Mesendoderm (in vitro differentiated cells): ENCODE measurements around the gene ZNF44.
"Not testable (repeated sequence)": the region's sequence is repeated elsewhere in the genome, so short reads cannot be mapped to it uniquely, and the experiment has no call there.

Source experiments
- DNase-seq: peaks from one replicate; pipeline ENCODE4 v3.0.0; 2013
- H2AK5ac ChIP-seq: 2 replicates; pipeline ENCODE4 v1.6.1; 2013; ENCODE audit warnings: low read length, inconsistent platforms
- H2BK120ac ChIP-seq: 2 replicates; pipeline ENCODE4 v1.6.1; 2013; ENCODE audit warnings: low read depth, mild to moderate bottlenecking, low read length, moderate library complexity, mixed read lengths
- H2BK15ac ChIP-seq: replicated peaks from 2 replicates; pipeline ENCODE4 v1.6.1; 2013; ENCODE audit warnings: low read depth, mild to moderate bottlenecking, moderate library complexity
- H2BK5ac ChIP-seq: 2 replicates; pipeline ENCODE4 v1.6.1; 2013; ENCODE audit warnings: low read length, inconsistent platforms
- H3K18ac ChIP-seq: 2 replicates; pipeline ENCODE4 v1.6.1; 2013; ENCODE audit warnings: mild to moderate bottlenecking, low read length, mixed read lengths
- H3K23ac ChIP-seq: one replicate; pipeline ENCODE4 v1.6.1; 2013; ENCODE audit warnings: low read length
- H3K27ac ChIP-seq: 2 replicates; pipeline ENCODE4 v1.5.1; 2013; ENCODE audit warnings: low read depth, mild to moderate bottlenecking, inconsistent platforms, low read length, moderate library complexity
- H3K27me3 ChIP-seq: 2 replicates; pipeline ENCODE4 v1.6.1; 2013; ENCODE audit warnings: low read length, control low read depth, mild to moderate bottlenecking, inconsistent platforms; ENCODE audit not compliant: insufficient read depth, poor library complexity
- H3K36me3 ChIP-seq: 2 replicates; pipeline ENCODE4 v1.6.1; 2013; ENCODE audit warnings: low read length, inconsistent platforms; ENCODE audit not compliant: control insufficient read depth, insufficient read depth
- H3K4ac ChIP-seq: one replicate; pipeline ENCODE4 v1.6.1; 2013; ENCODE audit warnings: low read depth, mild to moderate bottlenecking, low read length, moderate library complexity
- H3K4me1 ChIP-seq: 2 replicates; pipeline ENCODE4 v1.6.1; 2013; ENCODE audit warnings: low read depth, low read length, inconsistent platforms; ENCODE audit not compliant: control insufficient read depth
- H3K4me2 ChIP-seq: 2 replicates; pipeline ENCODE4 v1.6.1; 2013; ENCODE audit warnings: low read length
- H3K4me3 ChIP-seq: 2 replicates; pipeline ENCODE4 v1.5.1; 2013; ENCODE audit warnings: mild to moderate bottlenecking, low read length
- H3K56ac ChIP-seq: one replicate; pipeline ENCODE4 v1.6.1; 2013; ENCODE audit warnings: low read length
- H3K79me1 ChIP-seq: 2 replicates; pipeline ENCODE4 v1.6.1; 2013; ENCODE audit warnings: low read length, inconsistent platforms
- H3K79me2 ChIP-seq: 2 replicates; pipeline ENCODE4 v1.6.1; 2013; ENCODE audit warnings: mild to moderate bottlenecking, low read length; ENCODE audit not compliant: control insufficient read depth, insufficient read depth
- H3K9ac ChIP-seq: 2 replicates; pipeline ENCODE4 v1.6.1; 2013; ENCODE audit warnings: low read length, inconsistent platforms
- H4K5ac ChIP-seq: one replicate; pipeline ENCODE4 v1.6.1; 2013; ENCODE audit warnings: low read length
- H4K8ac ChIP-seq: one replicate; pipeline ENCODE4 v1.6.1; 2013; ENCODE audit warnings: low read depth, mild to moderate bottlenecking, control low read depth, low read length, moderate library complexity
- WGBS: extraction: QIAGEN DNeasy Blood & Tissue Kit; methylation state at CpG from one replicate; pipeline ENCODE4 v1.1.7; 2013; ENCODE audit warnings: low lambda C conversion rate, missing lambda C conversion rate; ENCODE audit not compliant: insufficient coverage; ENCODE audit errors: extremely low coverage; 5-methylcytosine and 5-hydroxymethylcytosine counted together

ZNF44 gene

DNA sequence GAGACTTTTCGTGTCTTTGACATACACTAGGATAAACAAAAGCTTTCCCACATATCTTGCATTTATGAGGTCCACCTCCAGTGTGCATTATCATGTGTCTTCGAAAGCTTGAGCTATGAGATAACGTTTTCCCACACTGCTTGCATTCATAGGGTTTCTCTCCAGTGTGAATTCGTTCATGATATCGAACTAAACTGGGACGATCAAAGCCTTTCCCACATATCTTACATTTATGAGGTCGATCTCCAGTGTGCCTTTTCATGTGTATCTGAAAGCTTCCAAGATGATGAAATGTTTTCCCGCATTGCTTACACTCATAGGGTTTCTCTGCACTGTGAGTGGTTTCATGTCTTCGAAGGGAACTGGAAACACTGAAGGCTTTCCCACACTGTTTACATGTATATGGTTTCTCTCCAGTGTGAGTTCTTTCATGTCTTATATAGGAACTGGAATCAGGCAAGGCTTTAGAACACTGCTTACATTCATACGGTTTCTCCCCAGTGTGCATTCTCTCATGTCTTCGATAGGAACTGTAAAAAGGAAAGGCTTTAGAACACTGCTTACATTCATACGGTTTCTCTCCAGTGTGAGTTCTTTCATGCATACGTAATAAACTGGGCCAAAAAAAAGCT, 24.2 kb upstream of the ZNF44 start:
- Histone ChIP-seq H3K4me3 (peak overlapping the region; percentile 18), H3K18ac (no peak overlapping the region), H4K8ac (no peak overlapping the region), H3K36me3 (no peaks in the 10 kb centered on the region), H2AK5ac (no peak overlapping the region), H3K27ac (no peak overlapping the region), H2BK120ac (no peak overlapping the region), H2BK15ac (no peak overlapping the region), H3K4ac (no peak overlapping the region), H3K23ac (no peak overlapping the region), H3K9ac (no peak overlapping the region), H3K56ac (no peak overlapping the region), H2BK5ac (no peak overlapping the region), H3K79me1 (no peaks in the 10 kb centered on the region), H3K79me2 (no peaks in the 10 kb centered on the region), H3K27me3 (no peaks in the 10 kb centered on the region), H3K4me2 (no peak overlapping the region), H3K4me1 (no peaks in the 10 kb centered on the region), H4K5ac (no peak overlapping the region)
- no CpG with 5 or more reads among the region's 13 CpGs for WGBS
- DNase-seq = no peak

DNA sequence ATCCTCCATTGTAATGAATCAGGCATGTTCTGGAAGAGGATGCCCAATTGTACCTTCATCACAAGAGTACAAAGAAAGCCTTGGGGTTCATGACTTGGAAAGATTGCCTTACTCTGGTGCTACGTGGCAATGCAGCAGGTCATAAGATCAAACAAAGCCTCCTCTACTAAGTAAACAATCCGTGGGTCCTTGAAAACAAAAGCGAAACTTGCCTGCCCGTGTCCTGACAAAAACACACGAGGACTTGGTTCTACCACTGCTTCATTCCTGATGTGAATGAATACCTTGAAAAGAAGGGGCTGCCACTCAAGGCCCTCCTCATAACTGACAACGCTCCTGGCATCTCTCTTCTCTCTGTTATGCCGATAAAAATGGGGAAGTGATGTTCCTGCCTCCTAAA, 19.9 kb upstream of the ZNF44 start:
- H2AK5ac ChIP-seq = no peak overlapping the region
- H3K23ac ChIP-seq = no peak overlapping the region
- no peaks in the 10 kb centered on the region for H3K4me1 ChIP-seq
- no peak for DNase-seq
- H3K79me1 ChIP-seq = no peaks in the 10 kb centered on the region
- H3K4me2 ChIP-seq = no peak overlapping the region
- no peak overlapping the region for H2BK15ac ChIP-seq
- no peak overlapping the region for H4K5ac ChIP-seq
- no peak overlapping the region for H2BK5ac ChIP-seq
- H3K27me3 ChIP-seq = no peaks in the 10 kb centered on the region
- H4K8ac ChIP-seq = no peak overlapping the region
- no peaks in the 10 kb centered on the region for H3K36me3 ChIP-seq
- WGBS = no CpG with 5 or more reads among the region's 7 CpGs
- no peak overlapping the region for H3K56ac ChIP-seq
- H3K18ac ChIP-seq = no peak overlapping the region
- H3K4me3 ChIP-seq = no peak overlapping the region
- H3K79me2 ChIP-seq = no peaks in the 10 kb centered on the region
- no peak overlapping the region for H3K27ac ChIP-seq
- H3K9ac ChIP-seq = no peak overlapping the region
- no peak overlapping the region for H2BK120ac ChIP-seq
- H3K4ac ChIP-seq = no peak overlapping the region

DNA sequence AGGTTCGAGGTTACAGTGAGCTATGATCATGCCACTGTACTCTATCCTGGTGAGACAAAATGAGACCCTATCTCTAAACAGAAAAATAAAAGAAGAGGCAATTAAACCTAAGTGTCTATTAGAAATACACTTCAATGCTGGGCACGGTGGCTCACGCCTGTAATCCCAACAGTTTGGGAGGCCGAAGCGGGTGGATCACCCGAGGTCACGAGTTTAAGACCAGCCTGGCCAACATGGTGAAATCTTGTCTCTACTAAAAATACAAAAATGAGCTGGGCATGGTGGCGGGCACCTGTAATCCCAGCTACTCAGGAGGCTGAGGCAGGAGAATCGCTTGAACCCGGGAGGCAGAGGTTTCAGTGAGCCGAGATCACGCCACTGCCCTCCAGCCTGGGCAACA, 14.2 kb upstream of the ZNF44 start:
- H3K4ac ChIP-seq, H3K23ac ChIP-seq, H3K27ac ChIP-seq, H3K4me3 ChIP-seq, H3K18ac ChIP-seq, H2BK120ac ChIP-seq, H3K56ac ChIP-seq, H2AK5ac ChIP-seq, H3K79me1 ChIP-seq, H3K36me3 ChIP-seq, H4K8ac ChIP-seq, H2BK5ac ChIP-seq, H3K4me1 ChIP-seq, H3K9ac ChIP-seq, DNase-seq, H3K27me3 ChIP-seq, H2BK15ac ChIP-seq, H4K5ac ChIP-seq, H3K79me2 ChIP-seq, H3K4me2 ChIP-seq: not testable (repeated sequence)
- no CpG with 5 or more reads among the region's 12 CpGs for WGBS

DNA sequence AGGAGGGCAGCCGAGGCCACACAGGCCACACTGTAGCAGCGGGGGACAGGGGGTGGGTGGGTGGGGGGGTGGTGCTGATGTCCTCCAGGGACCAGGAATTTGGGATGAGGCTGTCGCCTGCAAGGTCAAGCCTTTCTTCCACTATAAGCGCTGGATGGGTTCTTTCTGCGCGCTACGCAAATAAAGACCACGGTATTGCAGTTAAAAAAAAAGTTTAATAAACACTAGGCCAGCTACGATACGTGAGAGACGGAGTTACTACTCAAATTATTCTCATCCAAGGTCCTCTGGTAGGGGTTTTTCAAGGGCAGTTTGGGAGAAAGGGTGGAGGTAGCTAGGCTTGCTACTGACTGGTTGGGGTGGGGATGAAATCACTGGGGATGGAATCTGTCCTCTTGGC, 508 bp upstream of the ZNF44 start:
- Histone ChIP-seq H3K4me3 (peak overlapping the region; percentile 43), H2BK120ac (no peak overlapping the region), H3K4me1 (peaks cover 2% of the 10 kb centered on the region), H3K56ac (peak overlapping the region; percentile 90), H2AK5ac (no peak overlapping the region), H4K8ac (peak overlapping the region; percentile 100), H3K27me3 (no peaks in the 10 kb centered on the region), H3K9ac (peak overlapping the region; percentile 75), H3K36me3 (no peaks in the 10 kb centered on the region), H3K23ac (no peak overlapping the region), H3K79me1 (peaks cover 4% of the 10 kb centered on the region), H3K4ac (no peak overlapping the region), H3K79me2 (peaks cover 3% of the 10 kb centered on the region), H2BK5ac (no peak overlapping the region), H3K18ac (peak overlapping the region; percentile 85), H4K5ac (no peak overlapping the region), H3K4me2 (peak overlapping the region; percentile 77), H2BK15ac (no peak overlapping the region), H3K27ac (peak overlapping the region; percentile 41)
- DNase-seq = no peak
- no CpG with 5 or more reads among the region's 11 CpGs for WGBS

GRCh38 chr19:12293777-12294248, 870 bp downstream of the ZNF44 start:
- peak overlapping the region; percentile 58 for H3K4me2 ChIP-seq
- peaks cover 4% of the 10 kb centered on the region for H3K79me1 ChIP-seq
- WGBS = no CpG with 5 or more reads among the region's 18 CpGs
- no peak overlapping the region for H3K23ac ChIP-seq
- no peak overlapping the region for H2AK5ac ChIP-seq
- H3K27me3 ChIP-seq = no peaks in the 10 kb centered on the region
- peak overlapping the region; percentile 50 for H3K4ac ChIP-seq
- H2BK120ac ChIP-seq = no peak overlapping the region
- peak; percentile 94 for DNase-seq
- no peak overlapping the region for H2BK15ac ChIP-seq
- H3K9ac ChIP-seq = peak overlapping the region; percentile 59
- peaks cover 3% of the 10 kb centered on the region for H3K79me2 ChIP-seq
- H3K56ac ChIP-seq = peak overlapping the region; percentile 91
- no peaks in the 10 kb centered on the region for H3K36me3 ChIP-seq
- no peak overlapping the region for H4K8ac ChIP-seq
- peak overlapping the region; percentile 88 for H3K18ac ChIP-seq
- no peak overlapping the region for H2BK5ac ChIP-seq
- peak overlapping the region; percentile 89 for H3K4me3 ChIP-seq
- H3K4me1 ChIP-seq = peaks cover 2% of the 10 kb centered on the region
- peak overlapping the region; percentile 31 for H3K27ac ChIP-seq
- no peak overlapping the region for H4K5ac ChIP-seq

- no peak overlapping the region for H3K4me3 ChIP-seq
- no peak overlapping the region for H3K23ac ChIP-seq
- H2BK5ac ChIP-seq = no peak overlapping the region
- H3K27me3 ChIP-seq = no peaks in the 10 kb centered on the region
- H3K79me1 ChIP-seq = peaks cover 4% of the 10 kb centered on the region
- no CpG with 5 or more reads among the region's 7 CpGs for WGBS
- no peak overlapping the region for H4K5ac ChIP-seq
- no peak overlapping the region for H3K4me2 ChIP-seq
- H2BK15ac ChIP-seq = no peak overlapping the region
- no peak overlapping the region for H3K56ac ChIP-seq
- no peak overlapping the region for H3K18ac ChIP-seq
- no peak overlapping the region for H3K4ac ChIP-seq
- no peak overlapping the region for H3K27ac ChIP-seq
- DNase-seq = no peak
- H2BK120ac ChIP-seq = no peak overlapping the region
- H3K4me1 ChIP-seq = peaks cover 2% of the 10 kb centered on the region
- no peak overlapping the region for H3K9ac ChIP-seq
- H2AK5ac ChIP-seq = no peak overlapping the region
- H3K36me3 ChIP-seq = no peaks in the 10 kb centered on the region
- peaks cover 3% of the 10 kb centered on the region for H3K79me2 ChIP-seq
- H4K8ac ChIP-seq = no peak overlapping the region
Observed at GRCh38 chr19:12289790-12290065, 5.0 kb downstream of the ZNF44 start.
